D721Med (cell line): ENCODE data around the gene LMX1A.

Source experiments
- DNase-seq: peaks from one replicate; pipeline ENCODE4 v3.0.0; 2011; ENCODE audit warnings: low spot score; ENCODE audit not compliant: insufficient read length
- FAIRE-seq: peaks from 2 replicates; lab custom pipeline; 2011; peaks lifted over from hg19 to GRCh38; lab: Jason Lieb, UNC
- TF ChIP-seq, protein P1 (sequence below): IDR thresholded peaks from 2 replicates; pipeline ENCODE4 v1.5.1; 2012; ENCODE audit warnings: mild to moderate bottlenecking, control low read depth; ENCODE audit not compliant: insufficient read depth; ENCODE audit errors: missing control alignments

LMX1A gene

DNA sequence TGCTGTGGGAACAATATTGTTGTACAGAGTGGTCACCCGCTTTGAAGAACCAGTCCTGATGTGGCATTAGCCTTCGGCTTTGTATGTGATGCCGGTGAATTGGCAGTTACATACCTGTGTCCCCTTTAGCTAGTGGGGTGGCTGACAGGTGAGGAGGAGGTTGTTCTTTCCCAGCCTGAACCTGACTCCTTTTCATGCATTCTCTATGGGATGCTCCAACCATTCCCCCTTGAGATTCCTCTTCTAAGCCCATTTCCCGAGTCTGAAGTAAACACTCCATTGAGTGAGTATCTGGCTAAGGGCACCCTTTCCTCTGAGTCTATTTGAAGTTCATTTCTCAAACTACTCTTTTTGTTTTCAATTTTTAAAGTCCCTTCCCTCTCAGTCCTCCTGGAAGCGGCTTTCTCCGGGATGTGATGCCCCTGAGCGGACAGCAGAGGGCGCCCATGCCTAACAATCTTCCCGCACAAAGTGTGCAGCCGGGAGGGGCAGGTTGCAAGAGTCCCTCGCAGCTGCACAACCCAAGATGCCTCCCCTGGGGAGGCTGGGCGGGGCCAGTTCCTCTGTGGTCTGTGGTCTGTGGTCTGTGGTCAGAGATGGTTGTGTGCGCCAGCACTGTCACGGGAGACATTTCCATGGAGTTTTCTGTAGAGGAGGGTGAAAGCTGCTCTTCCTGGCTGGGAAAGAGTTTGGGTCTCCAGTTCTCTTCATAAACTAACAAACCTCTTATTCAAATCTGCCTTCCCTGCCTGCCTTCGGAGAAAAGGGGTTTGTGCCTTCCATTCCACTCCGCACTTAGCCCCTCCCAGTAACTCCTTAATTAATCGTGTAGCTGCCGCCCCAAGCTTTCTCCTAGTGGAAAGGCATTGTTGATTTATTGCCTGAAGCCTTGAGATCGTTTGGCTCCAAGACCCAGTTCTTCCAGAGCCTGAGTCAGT lies 36.4 kb upstream of the LMX1A start:
- TF ChIP-seq, protein P1, sequence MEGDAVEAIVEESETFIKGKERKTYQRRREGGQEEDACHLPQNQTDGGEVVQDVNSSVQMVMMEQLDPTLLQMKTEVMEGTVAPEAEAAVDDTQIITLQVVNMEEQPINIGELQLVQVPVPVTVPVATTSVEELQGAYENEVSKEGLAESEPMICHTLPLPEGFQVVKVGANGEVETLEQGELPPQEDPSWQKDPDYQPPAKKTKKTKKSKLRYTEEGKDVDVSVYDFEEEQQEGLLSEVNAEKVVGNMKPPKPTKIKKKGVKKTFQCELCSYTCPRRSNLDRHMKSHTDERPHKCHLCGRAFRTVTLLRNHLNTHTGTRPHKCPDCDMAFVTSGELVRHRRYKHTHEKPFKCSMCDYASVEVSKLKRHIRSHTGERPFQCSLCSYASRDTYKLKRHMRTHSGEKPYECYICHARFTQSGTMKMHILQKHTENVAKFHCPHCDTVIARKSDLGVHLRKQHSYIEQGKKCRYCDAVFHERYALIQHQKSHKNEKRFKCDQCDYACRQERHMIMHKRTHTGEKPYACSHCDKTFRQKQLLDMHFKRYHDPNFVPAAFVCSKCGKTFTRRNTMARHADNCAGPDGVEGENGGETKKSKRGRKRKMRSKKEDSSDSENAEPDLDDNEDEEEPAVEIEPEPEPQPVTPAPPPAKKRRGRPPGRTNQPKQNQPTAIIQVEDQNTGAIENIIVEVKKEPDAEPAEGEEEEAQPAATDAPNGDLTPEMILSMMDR, result peak; percentile 99
- peak; percentile 91 for FAIRE-seq
- DNase-seq, result peak; percentile 85

DNA sequence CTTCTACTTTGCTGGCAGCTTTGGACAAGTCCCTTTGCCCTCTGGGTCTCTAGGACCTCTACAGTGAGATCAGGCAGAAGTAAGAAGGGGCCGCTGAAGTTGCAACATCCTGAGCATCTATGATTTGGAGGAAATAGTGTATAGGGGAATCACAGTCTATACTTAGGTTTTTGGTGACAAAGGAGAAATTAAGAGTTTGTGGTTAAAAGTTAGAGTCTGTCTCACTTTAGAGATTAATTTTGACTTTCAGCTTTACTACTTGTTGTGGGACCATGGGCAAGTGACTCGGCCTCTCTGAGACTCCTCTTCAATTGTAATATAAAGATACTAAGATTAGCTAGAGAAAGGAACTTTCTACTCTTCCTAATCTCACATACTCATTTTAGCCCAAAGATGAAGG lies 33.1 kb upstream of the LMX1A start:
- no peak for FAIRE-seq
- TF ChIP-seq, protein P1, result no peak
- no peak for DNase-seq

DNA sequence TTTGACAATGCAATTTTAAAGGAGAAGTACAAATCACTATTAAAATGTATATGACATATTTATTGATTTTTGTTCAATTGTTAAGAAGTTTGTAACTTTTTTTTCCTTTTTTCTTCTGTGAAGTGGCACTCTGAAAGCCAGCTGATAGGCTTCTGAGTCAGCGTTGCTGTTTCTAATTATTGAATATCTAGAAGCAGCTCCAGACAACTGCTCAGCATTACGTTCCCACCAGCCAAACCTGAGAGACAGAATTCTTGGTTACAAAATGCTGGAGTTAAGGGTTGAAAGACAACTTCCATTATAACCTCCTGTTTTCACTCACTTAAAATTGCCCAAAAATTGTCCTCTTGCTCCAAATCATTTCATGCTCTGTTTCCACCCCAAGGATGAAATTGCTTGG lies 31.4 kb upstream of the LMX1A start:
- no peak for FAIRE-seq
- no peak for DNase-seq
- TF ChIP-seq, protein P1, result no peak

DNA sequence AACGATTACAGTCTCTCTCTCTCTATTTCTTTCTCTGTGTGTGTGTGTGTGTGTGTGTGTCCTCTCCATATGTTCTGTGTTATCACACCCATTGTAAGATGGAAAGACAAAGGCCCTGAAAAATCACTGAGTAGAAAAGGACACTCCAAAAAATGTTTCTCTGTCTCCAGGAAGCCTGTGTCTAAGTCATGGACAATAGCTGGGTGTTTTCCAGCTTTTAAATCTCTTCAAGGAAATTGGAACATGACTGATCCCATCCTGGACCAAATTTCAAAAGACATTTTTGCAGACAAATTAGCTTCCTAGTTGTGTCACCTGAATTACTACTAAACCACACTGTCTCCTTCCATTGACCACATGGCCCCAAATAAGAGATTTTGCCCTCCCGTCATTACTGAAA lies 31.0 kb upstream of the LMX1A start:
- FAIRE-seq (no peak), DNase-seq (no peak)
- TF ChIP-seq, protein P1, result no peak

DNA sequence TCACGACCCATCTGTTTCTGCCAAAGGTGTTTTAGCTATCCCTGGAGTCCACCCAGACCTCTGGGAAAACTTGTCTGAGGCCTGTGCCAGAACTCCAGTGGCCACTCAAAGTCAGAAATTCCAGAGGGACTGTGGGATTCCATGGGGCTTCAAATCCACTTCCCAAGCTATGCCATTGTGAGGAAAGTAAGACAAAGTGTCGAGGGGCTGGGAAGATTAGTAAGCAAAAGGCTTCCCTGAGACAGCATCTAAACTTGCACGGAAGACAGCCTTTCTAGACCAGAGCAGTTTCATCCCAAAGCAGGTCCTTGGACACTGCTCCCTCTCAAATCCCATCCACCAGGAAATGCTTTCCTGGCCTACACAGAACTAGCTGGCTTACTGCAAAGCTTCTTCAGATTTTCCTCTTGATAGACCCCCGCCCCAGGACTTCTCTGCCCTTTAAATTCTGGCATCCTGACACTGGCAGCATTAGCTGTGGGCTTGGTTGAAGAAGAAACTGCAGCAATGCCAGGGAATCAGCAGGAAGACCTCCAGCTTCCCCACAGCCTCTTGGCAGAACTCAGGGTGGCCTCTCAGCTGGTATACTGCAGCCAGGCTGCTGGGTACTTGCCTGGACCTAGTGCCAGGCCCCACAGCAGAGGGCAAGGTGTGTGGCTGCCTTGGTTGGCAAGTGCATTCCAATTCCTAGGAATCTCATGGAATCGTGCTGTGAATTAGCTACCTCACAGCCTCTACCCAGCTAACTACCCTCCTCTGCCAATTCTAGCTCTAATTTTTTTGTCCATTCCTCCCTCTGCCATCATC lies 27.3 kb upstream of the LMX1A start:
- TF ChIP-seq, protein P1, result no peak
- FAIRE-seq, result no peak

DNA sequence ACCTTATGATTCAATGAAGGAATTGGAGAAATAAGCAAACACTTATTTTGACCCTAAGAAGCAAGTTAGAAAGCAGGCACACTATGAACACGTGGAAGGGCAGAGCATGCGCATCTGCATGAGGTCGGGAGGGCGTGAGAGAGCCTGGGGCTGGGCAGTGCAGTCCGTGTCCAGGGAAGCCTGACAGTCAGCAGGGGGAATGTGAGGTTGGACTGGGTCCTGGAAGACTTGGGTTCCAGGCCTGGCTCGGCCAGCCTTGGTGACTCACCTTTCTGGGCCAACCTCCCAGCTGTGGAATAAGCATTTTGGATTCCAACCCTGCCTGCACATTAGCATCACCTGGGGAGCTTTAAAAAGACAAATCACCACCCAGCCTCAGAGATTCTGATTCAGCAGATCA lies 26.6 kb upstream of the LMX1A start:
- TF ChIP-seq, protein P1, result no peak
- FAIRE-seq (no peak), DNase-seq (no peak)

More for the DNA sequence above, 27.3 kb upstream of the LMX1A start:
- no peak for DNase-seq
